GM12878 (cell line): ENCODE measurements around the gene CBX7. TPM values are rescaled to one million over a fixed set of nuclear protein-coding genes. Genes with fewer than 3 reads are reported as not detected.

Experiments
- ATAC-seq: fragments of 200-7000 bp; cut with Tn5 transposase; 3 replicates; pipeline ENCODE4 v1.9.1; 2020; ENCODE audit warnings: mild to moderate bottlenecking, moderate library complexity
- BruUV-seq: library from RNA; stranded (reverse); fragments of 400-500 nt; replicated peaks from 2 replicates; lab custom pipeline; 2021; lab: Mats Ljungman, UMichigan
- CTCF ChIA-PET: fragments of 300-600 bp; sonication (Branson Sonifier 250); formaldehyde crosslinking; extraction: SDS; loops from one replicate; lab custom pipeline; 2021; ENCODE audit warnings: inconsistent platforms; lab: Yijun Ruan, JAX
- POLR2A ChIA-PET: fragments of 350-600 bp; formaldehyde crosslinking; extraction: SDS; loops from one replicate; lab custom pipeline; 2021; ENCODE audit warnings: inconsistent platforms; lab: Charles Lee
- RAD21 ChIA-PET: fragments of 300-600 bp; sonication (Branson Sonifier 250); formaldehyde crosslinking; loops from one replicate; lab custom pipeline; 2023; ENCODE audit warnings: antibody characterized with exemption; ENCODE audit not compliant: unreplicated experiment; lab: Charles Lee
- SMC1A ChIA-PET: fragments of 300-600 bp; sonication (Branson Sonifier 250); formaldehyde crosslinking; loops from one replicate; lab custom pipeline; 2023; ENCODE audit not compliant: unreplicated experiment, uncharacterized antibody; lab: Charles Lee
- DNase-seq: peaks from one replicate; pipeline ENCODE4 v3.0.0-alpha.2; 2011; ENCODE audit warnings: low read depth, low spot score
- FAIRE-seq: peaks from 3 replicates; lab custom pipeline; 2011; peaks lifted over from hg19 to GRCh38; lab: Jason Lieb, UNC
- H2AFZ ChIP-seq: 2 replicates; pipeline ENCODE4 v1.6.0; 2011; ENCODE audit warnings: low read depth, low read length, control low read depth; ENCODE audit not compliant: control insufficient read depth
- H3K27ac ChIP-seq: 2 replicates; pipeline ENCODE4 v1.5.1; 2011; ENCODE audit warnings: control low read depth; ENCODE audit not compliant: control insufficient read depth, insufficient read depth
- H3K27me3 ChIP-seq, 2 experiments: replicated peaks in 1 of 2; 2 replicates each; pipeline versions ENCODE4 v1.6.0 to v1.6.1; 2011; ENCODE audit warnings: low read length in 1 of 2; ENCODE audit not compliant: control insufficient read depth in 2 of 2, insufficient read depth in 2 of 2
- H3K36me3 ChIP-seq, 2 experiments: 2 replicates each; pipeline ENCODE4 v1.5.1; 2011; ENCODE audit warnings: low read length in 1 of 2; ENCODE audit not compliant: control insufficient read depth in 2 of 2, insufficient read depth in 2 of 2
- H3K4me1 ChIP-seq: 2 replicates; pipeline ENCODE4 v1.6.1; 2011; ENCODE audit warnings: mild to moderate bottlenecking, low read length, moderate library complexity, mixed read lengths; ENCODE audit not compliant: control insufficient read depth, insufficient read depth
- H3K4me2 ChIP-seq: 2 replicates; pipeline ENCODE4 v1.6.0; 2011; ENCODE audit warnings: control low read depth; ENCODE audit not compliant: control insufficient read depth, insufficient read depth
- H3K4me3 ChIP-seq: fragments of 200-600 bp; sonication (generic); 2 replicates; pipeline ENCODE4 v1.5.1; 2016
- H3K79me2 ChIP-seq: 2 replicates; pipeline ENCODE4 v1.6.0; 2011; ENCODE audit warnings: low read length; ENCODE audit not compliant: control insufficient read depth, insufficient read depth
- H3K9ac ChIP-seq: 2 replicates; pipeline ENCODE4 v1.8.0; 2011; ENCODE audit warnings: low read length, control low read depth, mixed read lengths; ENCODE audit not compliant: control insufficient read depth, insufficient read depth
- H3K9me3 ChIP-seq: replicated peaks from 3 replicates; pipeline ENCODE4 v1.5.1; 2011; ENCODE audit warnings: mild to moderate bottlenecking, low read length; ENCODE audit not compliant: control insufficient read depth, insufficient read depth
- H4K20me1 ChIP-seq: 2 replicates; pipeline ENCODE4 v1.6.0; 2011; ENCODE audit not compliant: control insufficient read depth, insufficient read depth
- ATF3 ChIP-seq: IDR thresholded peaks from 2 replicates; pipeline ENCODE4 v1.6.1; 2011; ENCODE audit warnings: low read depth, mild to moderate bottlenecking, low read length, moderate library complexity, borderline replicate concordance; ENCODE audit errors: extremely low read depth
- BHLHE40 ChIP-seq, 2 experiments: fragments of 450-650 bp in 1 of 2; IDR thresholded peaks; 2 replicates each; pipeline ENCODE4 v1.6.1; 2011 to 2017; ENCODE audit warnings: low read depth in 2 of 2, borderline replicate concordance in 1 of 2, improper control_type of control experiment in 1 of 2, low read length in 1 of 2, mild to moderate bottlenecking in 1 of 2
- CREB1 ChIP-seq: IDR thresholded peaks from 2 replicates; pipeline ENCODE4 v1.6.1; 2012; ENCODE audit warnings: low read depth, mild to moderate bottlenecking, inconsistent platforms
- DPF2 ChIP-seq: fragments of 450-650 bp; IDR thresholded peaks from 2 replicates; pipeline ENCODE4 v1.6.1; 2017; ENCODE audit warnings: mild to moderate bottlenecking
- HDGF ChIP-seq: fragments of 450-650 bp; IDR thresholded peaks from 2 replicates; pipeline ENCODE4 v1.6.1; 2016; ENCODE audit warnings: antibody characterized with exemption
- IKZF2 ChIP-seq, 2 experiments: fragments of 450-650 bp; IDR thresholded peaks; 2 replicates each; pipeline ENCODE4 v1.6.1; 2017; ENCODE audit warnings: mild to moderate bottlenecking in 2 of 2, moderate library complexity in 2 of 2
- IRF3 ChIP-seq: fragments of 450-650 bp; IDR thresholded peaks from 2 replicates; pipeline ENCODE4 v1.6.1; 2014; ENCODE audit warnings: mild to moderate bottlenecking
- MEF2A ChIP-seq: IDR thresholded peaks from 2 replicates; pipeline ENCODE4 v1.6.1; 2011; ENCODE audit warnings: low read depth, mild to moderate bottlenecking, low read length, moderate library complexity; ENCODE audit not compliant: insufficient read depth
- NFYB ChIP-seq: IDR thresholded peaks from 2 replicates; pipeline ENCODE4 v1.6.1; 2011; ENCODE audit warnings: low read depth, mild to moderate bottlenecking, low read length, improper control_type of control experiment, moderate library complexity; ENCODE audit not compliant: insufficient read depth
- POLR2AphosphoS2 ChIP-seq: IDR thresholded peaks from 2 replicates; pipeline ENCODE4 v1.6.1; 2011; ENCODE audit warnings: low read depth, mild to moderate bottlenecking, low read length, improper control_type of control experiment, moderate library complexity
- RB1 ChIP-seq: fragments of 450-650 bp; formaldehyde crosslinking; IDR thresholded peaks from 2 replicates; pipeline ENCODE4 v1.6.1; 2017; ENCODE audit warnings: mild to moderate bottlenecking, borderline replicate concordance
- RELA ChIP-seq: fragments of 450-650 bp; IDR thresholded peaks from 2 replicates; pipeline ENCODE4 v1.8.0; 2014; ENCODE audit warnings: borderline replicate concordance; ENCODE audit not compliant: partially characterized antibody
- SMAD5 ChIP-seq: IDR thresholded peaks from 2 replicates; pipeline ENCODE4 v1.6.1; 2016; ENCODE audit warnings: antibody characterized with exemption, low read depth
- SREBF1 ChIP-seq: IDR thresholded peaks from 2 replicates; pipeline ENCODE4 v1.6.1; 2012; ENCODE audit warnings: mild to moderate bottlenecking, low read length
- TAF1 ChIP-seq: IDR thresholded peaks from 2 replicates; pipeline ENCODE4 v1.6.1; 2011; ENCODE audit warnings: mild to moderate bottlenecking, low read depth, low read length, borderline replicate concordance
- USF2 ChIP-seq: IDR thresholded peaks from 2 replicates; pipeline ENCODE4 v1.6.1; 2011; ENCODE audit warnings: low read depth, low read length, improper control_type of control experiment, borderline replicate concordance
- ZNF24 ChIP-seq: fragments of 450-650 bp; IDR thresholded peaks from 2 replicates; pipeline ENCODE4 v1.6.1; 2017; ENCODE audit warnings: antibody characterized with exemption, mild to moderate bottlenecking
- WGBS: methylation state at CpG from one replicate; pipeline ENCODE4 v1.1.6; 2016; ENCODE audit warnings: low lambda C conversion rate; ENCODE audit not compliant: insufficient replicate concordance, insufficient coverage; ENCODE audit errors: missing lambda C conversion rate; 5-methylcytosine and 5-hydroxymethylcytosine counted together
- in situ Hi-C: fragments of 300-500 bp; cut with MboI; formaldehyde crosslinking; loops from 9 replicates; pipeline ENCODE4 v1.14.3; 2018; ENCODE audit warnings: mixed read lengths
- intact Hi-C: fragments of 100-400 bp; cut with micrococcal nuclease; formaldehyde crosslinking; loops from one replicate; pipeline ENCODE4 v1.14.2; 2022; ENCODE audit not compliant: unreplicated experiment
- polyA plus RNA-seq, 11 experiments: library from polyadenylated mRNA; depleted of rRNA in 4 of 11; unstranded in 6 of 11; stranded (reverse) in 5 of 11; fragments of >200 nt; fragmentation: Nextera tagmentation in 4 of 11; fragmentation: Illumina TruSeq in 1 of 11; extraction: Ambion mirVana in 4 of 11; extraction: Trizol in 1 of 11; gene quantifications; 1 replicate in 1 of 11; 2 replicates in 10 of 11; pipeline versions ENCODE4 v1.2.1 to v1.2.3, GENCODE V29; 2011 to 2016; ENCODE audit warnings: inconsistent platforms in 2 of 11, missing spikeins in 2 of 11, low read depth in 1 of 11
- total RNA-seq, 4 experiments: library from RNA; depleted of rRNA in 3 of 4; stranded (reverse); fragments of >200 nt in 3 of 4; fragmentation: Illumina TruSeq in 1 of 4; extraction: Trizol in 1 of 4; gene quantifications; 2 replicates each; pipeline versions ENCODE4 v1.2.1 to v1.2.3, GENCODE V29; 2013 to 2021
- TF ChIP-seq, protein P1 (sequence below): fragments of 450-650 bp; formaldehyde crosslinking; IDR thresholded peaks from 2 replicates; pipeline ENCODE4 v1.4.0; 2022; ENCODE audit warnings: mild to moderate bottlenecking, moderate library complexity

CBX7 gene
- total and polyA plus RNA-seq, 10 of the 15 experiments (the other 5 are each of a cell fraction or from before 2014, with no cell fraction given) = 0.18 to 17.2 (median 5.6) TPM

DNA sequence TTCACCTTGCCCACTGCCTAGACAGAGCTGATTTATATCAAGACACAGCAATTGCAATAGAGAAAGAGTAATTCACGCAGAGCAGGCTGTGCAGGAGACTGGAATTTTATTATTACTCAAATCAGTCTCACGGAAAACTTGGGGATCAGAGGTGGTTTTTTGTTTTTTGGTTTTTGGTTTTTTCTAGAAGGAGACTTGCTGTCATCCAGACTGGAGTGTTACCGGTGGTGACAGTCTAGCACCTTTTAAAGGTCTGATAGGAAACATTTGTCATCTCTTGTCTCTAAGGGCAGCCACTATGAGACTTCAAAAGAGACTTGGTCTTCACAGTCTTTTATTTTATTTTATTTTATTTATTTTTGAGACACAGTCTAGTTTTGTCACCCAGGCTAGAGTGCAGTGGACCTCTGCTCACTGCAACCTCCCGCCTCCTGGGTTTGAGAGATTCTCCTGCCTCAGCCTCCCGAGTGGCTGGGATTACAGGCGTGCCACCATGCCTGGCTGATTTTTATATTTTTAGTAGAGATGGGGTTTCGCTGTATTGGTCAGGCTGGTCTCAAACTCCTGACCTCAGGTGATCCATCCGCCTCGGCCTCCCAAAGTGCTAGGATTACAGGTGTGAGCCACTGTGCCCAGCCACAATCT lies 36.4 kb downstream of the CBX7 start:
- Histone ChIP-seq H3K36me3 (no peaks in the 10 kb centered on the region), H2AFZ (no peak overlapping the region), H3K9me3 (no peaks in the 10 kb centered on the region), H3K27ac (peak overlapping the region; percentile 96), H3K4me1 (peaks cover 49% of the 10 kb centered on the region), H3K79me2 (no peaks in the 10 kb centered on the region), H3K27me3 (no peaks in the 10 kb centered on the region), H3K9ac (peak overlapping the region; percentile 31), H3K4me2 (peak overlapping the region; percentile 50), H4K20me1 (no peaks in the 10 kb centered on the region), H3K4me3 (no peak overlapping the region)
- ChIA-PET POLR2A (interaction anchor here (0.7 to 3.2 kb wide), 4 partner anchors 17 to 101 kb away, joined by 6 to 76 read pairs (median 7); partner anchors contain the start of gene APOBEC3H), CTCF (interaction anchor here (0.5 to 3.2 kb wide), 4 partner anchors 17 to 112 kb away, joined by 3 to 39 read pairs (median 5); partner anchors contain the start of gene APOBEC3H), RAD21 (interaction anchor here (0.7 to 3.2 kb wide), 11 partner anchors 17 to 247 kb away, joined by 3 to 85 read pairs (median 6); partner anchors contain the start of genes APOBEC3H and CBX6), SMC1A (interaction anchor here (1.0 to 7.0 kb wide), 7 partner anchors 17 to 131 kb away, joined by 3 to 126 read pairs (median 9); partner anchors contain the start of gene APOBEC3H)
- DNase-seq (no peak), ATAC-seq (peak; percentile 18), FAIRE-seq (no peak)
- BruUV-seq = no TSS peak
- intact Hi-C loops (loop anchor here (1.0 to 5.0 kb wide), 4 partner anchors 17 to 244 kb away; partner anchors contain the start of genes APOBEC3C and CBX6), in situ Hi-C loops (loop anchor here (5.0 kb wide), 2 partner anchors 109 to 244 kb away; partner anchors contain the start of gene CBX6)
- WGBS = 21% methylated on average over 9 of the region's 9 CpGs
- TF ChIP-seq RB1 (no peak; the same call in 1 of the 2 replicates), DPF2 (peak; percentile 66; the same call in 1 of the 2 replicates), RELA (no peak), HDGF (peak; percentile 51; the same call in 1 of the 2 replicates), ATF3 (no peak), SMAD5 (no peak), CREB1 (no peak), POLR2AphosphoS2 (no peak), TAF1 (no peak), MEF2A (no peak), ZNF24 (no peak), NFYB (no peak), USF2 (no peak), SREBF1 (no peak), BHLHE40 (IDR thresholded peaks at IDR 0.05; ENCODE audit: borderline replicate concordance in 1 of 2, low read depth in 2 of 2, low read length in 1 of 2) (peak in 1 of 2 experiments; percentile 45; a peak in 1 of 4 replicates), IRF3 (no peak), IKZF2 (IDR thresholded peaks at IDR 0.05) (peak; percentile 75 to 79)
- TF ChIP-seq, protein P1, sequence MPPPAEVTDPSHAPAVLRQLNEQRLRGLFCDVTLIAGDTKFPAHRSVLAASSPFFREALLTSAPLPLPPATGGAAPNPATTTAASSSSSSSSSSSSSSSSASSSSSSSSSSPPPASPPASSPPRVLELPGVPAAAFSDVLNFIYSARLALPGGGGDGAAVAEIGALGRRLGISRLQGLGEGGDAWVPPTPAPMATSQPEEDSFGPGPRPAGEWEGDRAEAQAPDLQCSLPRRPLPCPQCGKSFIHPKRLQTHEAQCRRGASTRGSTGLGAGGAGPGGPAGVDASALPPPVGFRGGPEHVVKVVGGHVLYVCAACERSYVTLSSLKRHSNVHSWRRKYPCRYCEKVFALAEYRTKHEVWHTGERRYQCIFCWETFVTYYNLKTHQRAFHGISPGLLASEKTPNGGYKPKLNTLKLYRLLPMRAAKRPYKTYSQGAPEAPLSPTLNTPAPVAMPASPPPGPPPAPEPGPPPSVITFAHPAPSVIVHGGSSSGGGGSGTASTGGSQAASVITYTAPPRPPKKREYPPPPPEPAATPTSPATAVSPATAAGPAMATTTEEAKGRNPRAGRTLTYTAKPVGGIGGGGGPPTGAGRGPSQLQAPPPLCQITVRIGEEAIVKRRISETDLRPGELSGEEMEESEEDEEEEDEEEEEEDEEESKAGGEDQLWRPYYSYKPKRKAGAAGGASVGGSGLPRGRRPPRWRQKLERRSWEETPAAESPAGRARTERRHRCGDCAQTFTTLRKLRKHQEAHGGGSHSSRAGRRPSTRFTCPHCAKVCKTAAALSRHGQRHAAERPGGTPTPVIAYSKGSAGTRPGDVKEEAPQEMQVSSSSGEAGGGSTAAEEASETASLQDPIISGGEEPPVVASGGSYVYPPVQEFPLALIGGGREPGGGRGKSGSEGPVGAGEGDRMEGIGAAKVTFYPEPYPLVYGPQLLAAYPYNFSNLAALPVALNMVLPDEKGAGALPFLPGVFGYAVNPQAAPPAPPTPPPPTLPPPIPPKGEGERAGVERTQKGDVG = no peak
